A673 (cell line): Measurements from ENCODE around the gene OR5C1.

Experiments
- EZH2 ChIP-seq: fragments of 200-600 bp; sonication (generic); IDR thresholded peaks from 2 replicates; pipeline ENCODE4 v1.6.1; 2017; ENCODE audit warnings: borderline replicate concordance, low read depth, mild to moderate bottlenecking, mixed read lengths, antibody characterized with exemption, low read length; ENCODE audit not compliant: poor library complexity, severe bottlenecking
- TF ChIP-seq, protein P1 (sequence below): fragments of 300-800, 200-600 bp; sonication (generic); conservative IDR thresholded peaks from 2 replicates; pipeline ENCODE4 v1.5.1; 2017; ENCODE audit warnings: low read depth, mild to moderate bottlenecking, antibody characterized with exemption, low read length, moderate library complexity, mixed read lengths

DNA sequence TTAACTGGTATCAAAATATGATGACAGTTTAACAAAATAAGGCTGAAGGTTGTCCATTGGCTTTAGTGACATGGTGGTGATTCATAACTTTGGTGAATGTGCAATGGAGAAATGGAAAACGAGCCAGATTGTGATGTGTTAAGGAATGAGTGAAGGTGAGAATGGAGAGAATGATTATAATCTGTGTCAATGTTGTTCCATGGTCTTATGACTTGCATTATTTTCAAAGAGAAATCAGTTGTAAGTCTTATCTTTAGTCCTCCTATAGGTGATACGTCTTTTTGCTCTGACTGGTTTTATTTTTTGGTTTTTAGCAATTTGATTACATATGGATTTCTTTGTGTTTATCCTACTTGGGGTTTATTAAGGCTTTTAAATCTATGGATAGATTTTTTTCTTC, 33.9 kb upstream of the OR5C1 start:
- TF ChIP-seq, protein P1, sequence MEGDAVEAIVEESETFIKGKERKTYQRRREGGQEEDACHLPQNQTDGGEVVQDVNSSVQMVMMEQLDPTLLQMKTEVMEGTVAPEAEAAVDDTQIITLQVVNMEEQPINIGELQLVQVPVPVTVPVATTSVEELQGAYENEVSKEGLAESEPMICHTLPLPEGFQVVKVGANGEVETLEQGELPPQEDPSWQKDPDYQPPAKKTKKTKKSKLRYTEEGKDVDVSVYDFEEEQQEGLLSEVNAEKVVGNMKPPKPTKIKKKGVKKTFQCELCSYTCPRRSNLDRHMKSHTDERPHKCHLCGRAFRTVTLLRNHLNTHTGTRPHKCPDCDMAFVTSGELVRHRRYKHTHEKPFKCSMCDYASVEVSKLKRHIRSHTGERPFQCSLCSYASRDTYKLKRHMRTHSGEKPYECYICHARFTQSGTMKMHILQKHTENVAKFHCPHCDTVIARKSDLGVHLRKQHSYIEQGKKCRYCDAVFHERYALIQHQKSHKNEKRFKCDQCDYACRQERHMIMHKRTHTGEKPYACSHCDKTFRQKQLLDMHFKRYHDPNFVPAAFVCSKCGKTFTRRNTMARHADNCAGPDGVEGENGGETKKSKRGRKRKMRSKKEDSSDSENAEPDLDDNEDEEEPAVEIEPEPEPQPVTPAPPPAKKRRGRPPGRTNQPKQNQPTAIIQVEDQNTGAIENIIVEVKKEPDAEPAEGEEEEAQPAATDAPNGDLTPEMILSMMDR = no peak
- TF ChIP-seq EZH2 = no peak
